GM10248 (cell line): ENCODE measurements around the gene LRFN4.

Source experiments
- CTCF ChIA-PET: fragments of 300-600 bp; sonication (Branson Sonifier 250); formaldehyde crosslinking; extraction: SDS; loops from one replicate; lab custom pipeline; 2021; ENCODE audit warnings: antibody characterized with exemption; lab: Yijun Ruan, JAX
- POLR2A ChIA-PET: fragments of 350-650 bp; sonication (Branson Sonifier 250); formaldehyde crosslinking; extraction: SDS; loops from one replicate; lab custom pipeline; 2020; ENCODE audit warnings: antibody characterized with exemption; lab: Yijun Ruan, JAX
- DNase-seq: peaks from one replicate; pipeline ENCODE4 v3.0.0; 2012; ENCODE audit errors: extremely low spot score
- CTCF ChIP-seq: IDR thresholded peaks from 2 replicates; pipeline ENCODE4 v1.5.1; 2012; ENCODE audit warnings: mild to moderate bottlenecking, low read depth; ENCODE audit errors: extremely low read depth, missing control alignments, control extremely low read depth

LRFN4 gene

GRCh38 chr11:66840317-66841091, 16.4 kb upstream of the LRFN4 start:
- CTCF ChIA-PET: interaction anchor here (1.0 to 20.7 kb wide), 4 partner anchors 43 to 163 kb away, joined by 3 to 241 read pairs (median 3); partner anchors contain the start of gene RBM4B
- POLR2A ChIA-PET: interaction anchor here (0.7 kb wide), 1 partner anchor 808 kb away, joined by 7 read pairs; no protein-coding TSS in a partner anchor
- no peak for TF ChIP-seq CTCF

GRCh38 chr11:66841861-66842260, 15.0 kb upstream of the LRFN4 start:
- POLR2A ChIA-PET: interaction anchor here (0.7 to 1.4 kb wide), 2 partner anchors 10 to 14 kb away, joined by 3 to 5 read pairs; no protein-coding TSS in a partner anchor

More at GRCh38 chr11:66840317-66841091, 16.4 kb upstream of the LRFN4 start:
- no peak for DNase-seq

GRCh38 chr11:66842501-66842895, 14.4 kb upstream of the LRFN4 start:
- TF ChIP-seq CTCF: no peak
- ChIA-PET POLR2A (interaction anchor here (0.6 to 1.4 kb wide), 3 partner anchors 9 to 1393 kb away, joined by 3 to 5 read pairs (median 4); no protein-coding TSS in a partner anchor), CTCF (interaction anchor here (0.7 to 20.7 kb wide), 10 partner anchors 9 to 455 kb away, joined by 3 to 241 read pairs (median 4); partner anchors contain the start of gene MRPL11)
- DNase-seq: no peak

More at GRCh38 chr11:66841861-66842260, 15.0 kb upstream of the LRFN4 start:
- no peak for TF ChIP-seq CTCF
- no peak for DNase-seq
- CTCF ChIA-PET: interaction anchor here (0.7 to 20.7 kb wide), 7 partner anchors 10 to 455 kb away, joined by 3 to 241 read pairs (median 4); partner anchors contain the start of gene MRPL11

GRCh38 chr11:66842896-66843775, 13.7 kb upstream of the LRFN4 start, which contains the start of gene RCE1:
Gene RCE1, plus strand, starts transcription at chr11:66843441. Its CDS starts 15 bp downstream, at chr11:66843456.
- CTCF ChIA-PET: interaction anchor here (1.1 to 20.7 kb wide), 11 partner anchors 9 to 405 kb away, joined by 3 to 241 read pairs (median 5); partner anchors contain the start of gene MRPL11
- POLR2A ChIA-PET: interaction anchor here (0.5 to 1.5 kb wide), 8 partner anchors 9 to 1394 kb away, joined by 3 to 7 read pairs (median 4); no protein-coding TSS in a partner anchor
- DNase-seq: peak; percentile 97
- TF ChIP-seq CTCF: no peak

GRCh38 chr11:66843776-66844495, 12.9 kb upstream of the LRFN4 start:
- ChIA-PET POLR2A (interaction anchor here (0.5 to 1.5 kb wide), 6 partner anchors 12 to 180 kb away, joined by 3 to 7 read pairs (median 3); no protein-coding TSS in a partner anchor), CTCF (interaction anchor here (1.1 to 20.7 kb wide), 7 partner anchors 8 to 208 kb away, joined by 3 to 241 read pairs (median 6); no protein-coding TSS in a partner anchor)
- no peak for DNase-seq
- TF ChIP-seq CTCF: no peak
